ENCODE data around the gene EXOSC2.

DNA sequence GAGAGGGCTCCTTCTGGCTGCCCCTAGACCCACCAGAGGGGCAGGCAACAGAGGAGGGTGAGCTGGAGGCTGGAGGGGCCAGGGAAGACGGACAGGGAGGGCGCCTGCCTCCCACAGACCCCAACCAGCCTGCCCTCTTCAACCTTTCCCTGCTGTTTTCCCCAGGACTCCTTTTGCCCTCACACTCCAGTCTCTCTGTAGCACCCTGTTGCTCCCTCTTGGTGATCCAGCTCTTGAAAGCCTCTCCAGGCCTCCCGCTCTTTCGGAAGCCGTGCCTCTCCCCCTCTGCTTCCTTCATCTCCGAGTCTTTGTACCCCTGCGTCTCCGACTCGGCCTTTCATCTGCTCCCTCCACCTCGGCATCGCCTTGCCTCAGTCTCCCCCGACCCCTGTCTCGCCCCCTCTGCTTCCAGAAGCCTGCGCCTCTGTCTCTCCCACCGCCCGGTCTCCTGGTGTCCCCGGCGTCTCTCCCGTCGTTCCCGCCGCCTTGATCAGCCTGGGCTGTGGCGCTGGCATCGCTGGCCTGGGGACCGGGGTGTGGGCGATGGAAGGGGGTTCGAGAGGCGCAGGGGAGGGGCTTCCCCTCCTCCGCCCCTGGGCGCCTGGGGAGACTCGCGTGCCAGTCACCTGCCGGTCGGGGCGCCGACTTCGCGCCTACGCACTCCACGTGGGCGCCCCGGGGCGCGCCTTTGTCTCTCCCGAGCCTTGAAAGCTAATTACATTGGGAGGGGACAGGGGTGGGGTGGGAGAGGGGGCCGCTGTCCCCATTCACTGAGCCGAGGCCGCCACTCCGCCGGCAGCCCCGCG lies 34.5 kb upstream of the EXOSC2 start:
- TF ChIP-seq CTCF (IDR thresholded peaks at IDR 0.05; ENCODE audit: low read length): no peak
- no peak for TF ChIP-seq EZH2 (optimal IDR thresholded peaks at IDR 0.05; ENCODE audit: low read depth, low read length)

Data from MM.1S (cell line).